ENCODE results near the gene PSTPIP1.

PSTPIP1 gene

DNA sequence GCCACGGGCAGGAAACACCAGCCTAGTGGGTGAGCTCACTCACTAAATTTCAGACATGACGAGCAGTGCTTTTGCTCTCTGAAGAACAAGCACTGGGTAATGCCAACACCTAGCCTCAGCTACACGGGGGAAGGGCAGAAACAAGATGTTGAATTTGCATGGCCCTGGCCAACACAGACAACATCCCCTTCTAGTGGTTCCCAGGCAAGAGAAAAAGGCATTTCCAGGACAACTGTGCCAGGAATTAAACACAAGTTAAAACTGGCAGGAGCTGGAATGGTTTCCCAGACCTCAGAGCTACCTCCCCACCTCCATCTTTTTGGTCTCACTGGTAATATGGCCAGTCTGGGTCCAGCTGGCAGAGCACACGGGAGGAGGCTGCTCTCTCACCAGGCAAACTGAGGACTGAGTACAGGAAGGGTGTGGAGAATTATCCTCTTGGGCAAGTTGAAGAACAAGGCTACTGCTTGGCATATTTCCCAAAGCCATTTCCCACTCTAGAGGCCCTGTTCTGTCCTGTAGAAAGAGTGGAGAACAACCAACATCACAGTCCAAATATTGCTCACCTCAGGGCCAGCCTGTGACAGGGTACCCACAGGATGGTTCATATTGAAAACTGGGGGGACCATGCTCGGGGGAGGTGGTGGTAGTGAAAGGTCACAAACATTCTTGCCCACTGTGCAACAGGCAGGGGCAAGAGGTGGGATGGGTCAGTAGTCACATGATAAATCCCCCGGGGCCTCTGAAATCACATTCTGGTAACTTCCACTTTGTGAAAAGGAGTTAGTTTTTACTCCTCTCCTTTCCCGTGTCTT, 49.5 kb downstream of the PSTPIP1 start:
- DNase-seq, result no peak

DNA sequence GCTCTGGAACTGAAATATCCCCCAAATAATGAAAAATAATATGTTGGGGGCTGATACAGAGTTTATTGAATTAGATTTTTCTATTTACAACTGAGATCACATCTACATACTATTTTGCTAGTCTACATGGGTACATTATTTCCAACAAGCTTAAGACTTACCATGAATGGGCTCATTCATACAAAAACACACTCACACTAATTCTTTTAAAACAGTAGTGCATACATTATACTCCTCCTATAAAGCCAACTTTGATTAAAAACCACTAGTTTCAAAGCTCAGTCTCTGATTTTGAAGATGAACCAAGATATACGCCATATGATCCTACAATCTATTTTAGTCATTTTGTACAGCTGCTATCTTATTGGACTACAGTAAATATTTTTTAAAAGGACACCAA, 51.1 kb downstream of the PSTPIP1 start:
- DNase-seq, result no peak

DNA sequence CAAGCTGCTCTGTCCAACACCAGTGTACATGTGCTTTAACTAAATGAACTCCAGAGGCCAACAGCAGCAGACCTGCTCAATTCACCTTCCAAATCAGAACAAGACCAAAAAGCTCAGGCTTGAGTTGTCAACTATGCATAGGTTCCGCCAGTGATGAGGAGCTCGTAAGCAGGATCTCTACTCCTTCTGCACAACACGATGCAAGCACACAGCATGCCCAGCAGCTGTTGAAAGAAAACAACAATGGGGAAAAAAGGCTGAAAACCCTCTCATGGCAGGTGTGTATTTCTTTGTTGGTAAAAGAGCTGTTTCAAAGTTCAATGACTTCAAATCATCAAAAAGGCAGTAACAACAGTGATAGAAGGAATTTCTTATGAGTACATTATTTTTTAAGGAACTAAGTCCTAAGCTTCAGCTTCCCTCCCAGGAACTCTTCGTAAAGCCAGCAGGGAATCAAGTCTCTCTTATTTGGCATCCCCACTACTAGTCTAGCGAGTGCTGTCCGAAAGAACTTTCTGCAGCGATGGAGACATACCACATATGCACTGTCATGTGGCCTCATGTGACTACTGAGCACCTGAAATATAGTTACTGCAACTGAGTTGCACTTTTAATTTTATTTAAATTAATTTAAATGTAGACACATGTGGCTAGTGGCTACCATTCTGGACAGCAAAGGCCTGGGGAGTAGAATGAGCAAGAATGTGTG, 51.9 kb downstream of the PSTPIP1 start:
- no peak for DNase-seq

DNA sequence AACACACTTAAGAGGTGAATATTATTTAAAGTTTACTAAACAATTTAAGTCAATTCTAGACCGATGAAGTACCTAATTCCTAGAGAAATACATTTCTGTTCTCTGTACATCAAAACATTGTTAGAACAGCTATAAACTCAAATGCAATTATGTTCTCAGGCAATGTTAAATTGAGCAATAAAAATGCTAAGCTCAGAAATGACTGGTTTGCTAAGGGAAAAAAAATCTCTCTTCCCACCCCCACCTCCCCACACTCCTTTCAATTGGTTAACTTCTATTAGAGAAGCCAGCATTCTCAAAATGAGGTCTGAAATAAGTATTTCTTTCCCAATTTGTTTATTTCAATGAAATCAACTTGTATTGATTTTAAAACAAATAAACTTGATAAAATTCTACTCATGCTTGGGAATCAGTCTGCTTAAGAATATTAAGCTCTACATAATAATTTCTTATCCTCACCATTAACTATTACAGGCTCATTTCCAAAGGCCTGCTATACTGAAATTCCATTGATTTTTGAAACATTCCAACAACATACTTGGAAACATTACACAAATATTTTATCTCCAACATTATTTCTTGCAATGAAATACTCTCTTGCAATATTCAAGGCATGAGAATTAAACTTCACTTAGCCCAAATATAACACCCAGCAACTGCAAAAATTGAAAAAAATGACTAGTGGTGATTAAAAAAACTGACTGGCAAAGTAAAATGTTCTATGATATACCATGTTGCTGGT, 53.4 kb downstream of the PSTPIP1 start:
- DNase-seq, result no peak

DNA sequence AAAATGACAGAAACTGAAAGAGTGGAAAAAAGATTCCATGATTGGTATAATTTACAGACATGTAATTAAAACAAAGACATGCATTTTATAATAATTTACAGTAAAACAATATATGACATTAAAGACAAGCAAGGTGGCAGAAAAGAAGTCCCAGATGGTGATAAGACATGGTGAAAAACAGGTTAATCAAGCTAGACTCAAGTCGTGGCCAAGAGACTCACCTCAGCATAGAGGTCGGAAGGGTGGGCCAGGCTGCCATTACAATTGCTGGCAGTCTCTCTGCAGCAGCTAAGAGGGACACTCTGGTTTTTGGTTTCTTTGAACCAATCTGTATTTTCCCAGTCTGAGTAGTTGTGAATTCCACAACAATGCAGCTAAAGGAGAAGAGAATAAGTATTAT, 57.6 kb downstream of the PSTPIP1 start:
- DNase-seq, result no peak

DNA sequence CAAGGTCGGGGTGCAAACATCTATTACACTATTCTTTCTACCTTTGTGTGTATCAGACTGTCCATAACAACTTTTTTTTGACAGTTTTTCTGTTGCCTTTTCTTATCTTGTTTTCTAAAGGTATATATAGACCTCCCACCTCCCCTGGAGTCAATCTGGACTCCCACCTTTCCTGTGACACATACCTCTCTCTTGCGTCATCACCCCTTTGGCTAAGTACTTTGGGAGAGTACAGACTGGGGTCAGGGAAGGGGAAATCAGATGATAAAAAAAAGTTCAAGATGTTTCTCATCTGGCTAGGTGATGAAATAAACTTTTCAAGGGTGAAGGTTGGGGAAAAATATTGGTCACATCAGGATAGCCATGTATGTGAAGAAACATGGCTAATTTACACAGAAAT, 58.8 kb downstream of the PSTPIP1 start:
- no peak for DNase-seq

DNA sequence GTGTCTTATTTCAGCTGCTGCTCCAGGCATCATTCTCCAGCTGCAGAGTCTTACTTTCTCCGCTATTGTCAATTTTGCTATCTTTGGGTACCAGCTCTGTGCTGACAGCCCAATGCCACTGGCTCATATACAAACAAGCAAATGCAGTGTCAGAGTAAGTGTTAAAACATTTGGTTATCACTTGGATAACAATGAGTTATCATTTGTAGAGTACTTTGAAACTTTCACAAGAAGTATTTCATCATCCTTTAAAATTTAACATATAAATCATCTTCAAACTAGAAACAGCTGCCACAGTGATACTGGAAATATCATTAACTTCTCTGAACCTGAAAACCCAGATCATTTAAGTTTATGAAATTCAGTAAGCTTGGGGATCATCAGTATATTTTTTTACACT, 62.1 kb downstream of the PSTPIP1 start:
- DNase-seq, result no peak

DNA sequence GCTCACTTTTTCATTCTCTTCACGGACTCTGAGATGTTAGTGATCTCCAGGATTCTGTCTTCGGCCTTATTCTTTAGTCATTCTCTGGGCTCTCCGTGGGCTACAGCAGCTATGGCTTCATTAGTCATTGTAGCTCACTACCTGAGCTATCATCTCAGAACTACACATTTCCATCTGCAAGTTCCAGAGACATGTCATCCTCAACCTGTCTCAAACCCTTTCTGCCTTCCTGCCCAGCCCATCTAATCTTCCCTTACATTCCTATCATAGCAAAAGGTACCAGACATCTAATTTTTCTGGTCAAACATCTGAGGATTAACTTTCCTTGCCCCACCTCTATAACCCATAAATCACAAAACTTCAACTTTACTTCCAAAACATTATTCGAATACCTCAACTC, 62.8 kb downstream of the PSTPIP1 start:
- DNase-seq, result no peak

DNA sequence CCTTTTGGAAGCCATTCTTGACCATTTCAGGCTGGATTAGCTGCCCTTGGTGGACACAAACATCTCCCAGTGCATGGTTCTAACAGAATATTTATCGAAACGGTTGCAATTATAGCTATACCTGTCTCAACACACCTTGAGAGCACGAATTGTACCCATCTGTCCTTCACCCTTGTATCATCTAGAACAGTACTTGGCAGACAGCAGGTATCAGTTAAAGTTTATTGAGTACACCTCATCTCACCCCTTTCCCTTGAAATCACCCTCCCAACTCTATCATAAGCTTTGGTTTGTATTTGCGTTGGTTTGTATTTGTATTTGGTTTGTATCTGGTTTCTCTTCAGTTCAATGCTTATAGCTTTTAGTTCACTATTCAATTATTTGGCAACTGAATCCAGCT, 63.5 kb downstream of the PSTPIP1 start:
- DNase-seq, result no peak

DNA sequence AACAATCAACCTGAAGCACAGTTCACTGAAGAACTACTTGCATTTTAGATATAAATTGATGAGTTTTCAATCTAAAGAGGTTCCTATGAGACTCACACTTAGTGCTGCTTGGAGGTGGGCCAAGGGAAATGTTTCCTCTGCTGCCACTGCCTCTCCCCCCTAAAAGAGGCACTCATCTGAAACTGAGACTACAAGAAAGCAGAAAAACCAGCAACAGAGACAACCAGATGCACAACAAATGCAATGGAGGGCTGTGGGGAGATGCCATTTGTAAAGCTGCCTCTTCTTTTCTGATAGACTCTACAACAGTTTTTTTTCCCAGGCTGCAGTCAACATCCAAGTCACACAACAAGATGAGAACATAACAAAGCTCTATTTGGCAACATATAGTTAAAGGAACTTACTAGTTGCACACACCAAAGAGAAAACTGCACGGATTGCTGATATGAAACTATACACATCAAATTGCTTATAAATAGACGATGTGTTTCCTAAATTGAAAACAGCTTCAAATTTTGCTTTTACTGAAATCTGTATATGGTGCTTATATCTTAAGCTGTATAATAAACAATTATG, 64.9 kb downstream of the PSTPIP1 start:
- DNase-seq, result peak in 1 of 5 experiments; percentile 34

DNA sequence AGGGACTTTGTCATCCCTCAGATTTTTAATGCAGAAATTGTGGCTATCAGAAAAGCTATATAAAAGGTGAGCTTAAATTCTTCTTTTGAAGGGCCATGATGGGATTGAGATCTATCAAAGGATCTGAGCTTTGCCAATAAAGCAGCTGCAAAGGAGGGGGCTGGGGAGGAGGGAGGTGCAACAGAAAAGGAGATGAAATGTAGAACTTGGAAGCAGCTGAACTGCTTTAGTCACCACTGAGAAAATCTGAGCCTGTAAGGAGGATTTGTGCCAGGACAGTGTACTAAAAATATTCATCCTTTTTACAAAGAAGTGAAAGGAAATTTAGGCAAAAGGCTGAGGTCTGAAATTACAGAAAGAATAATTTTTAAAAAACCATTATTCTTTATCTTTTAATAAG, 65.6 kb downstream of the PSTPIP1 start:
- DNase-seq, result no peak

DNA sequence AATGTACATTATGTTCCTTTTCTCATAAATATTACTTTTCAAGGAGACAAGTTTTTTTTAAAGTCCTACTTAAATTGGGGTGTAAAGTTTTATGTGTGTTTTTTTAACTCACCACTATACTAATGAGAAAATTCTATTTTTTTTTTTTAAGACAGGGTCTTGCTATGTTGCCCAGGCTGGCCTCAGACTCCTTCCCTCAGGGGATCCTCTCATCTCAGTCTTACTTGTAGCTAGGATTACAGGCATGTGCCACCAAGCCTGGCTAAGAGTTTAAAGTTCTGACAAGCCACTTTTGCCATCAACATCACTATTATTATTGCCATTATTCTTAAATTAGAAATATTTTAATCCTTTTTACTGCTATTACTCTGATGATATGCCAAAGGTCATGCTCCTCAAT, 68.3 kb downstream of the PSTPIP1 start:
- no peak for DNase-seq

DNA sequence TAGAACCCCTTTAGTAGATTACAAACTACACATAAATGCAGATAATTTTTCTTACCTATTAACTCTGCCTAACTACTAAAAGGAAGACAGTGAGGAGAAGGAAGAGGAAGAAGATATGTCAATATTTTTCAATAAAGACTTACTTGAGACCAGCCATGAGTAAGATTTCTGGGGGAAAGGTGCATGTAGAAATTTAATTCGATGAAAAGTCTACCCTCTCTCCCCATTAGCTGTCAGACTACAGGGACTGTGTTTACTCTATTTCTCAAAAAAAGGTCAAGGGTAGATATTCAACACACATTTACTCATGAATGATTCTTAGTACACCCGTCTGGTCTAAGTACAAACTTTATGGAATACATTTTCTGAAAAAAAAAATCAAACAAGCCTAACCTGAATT, 69.1 kb downstream of the PSTPIP1 start:
- DNase-seq, result no peak

DNA sequence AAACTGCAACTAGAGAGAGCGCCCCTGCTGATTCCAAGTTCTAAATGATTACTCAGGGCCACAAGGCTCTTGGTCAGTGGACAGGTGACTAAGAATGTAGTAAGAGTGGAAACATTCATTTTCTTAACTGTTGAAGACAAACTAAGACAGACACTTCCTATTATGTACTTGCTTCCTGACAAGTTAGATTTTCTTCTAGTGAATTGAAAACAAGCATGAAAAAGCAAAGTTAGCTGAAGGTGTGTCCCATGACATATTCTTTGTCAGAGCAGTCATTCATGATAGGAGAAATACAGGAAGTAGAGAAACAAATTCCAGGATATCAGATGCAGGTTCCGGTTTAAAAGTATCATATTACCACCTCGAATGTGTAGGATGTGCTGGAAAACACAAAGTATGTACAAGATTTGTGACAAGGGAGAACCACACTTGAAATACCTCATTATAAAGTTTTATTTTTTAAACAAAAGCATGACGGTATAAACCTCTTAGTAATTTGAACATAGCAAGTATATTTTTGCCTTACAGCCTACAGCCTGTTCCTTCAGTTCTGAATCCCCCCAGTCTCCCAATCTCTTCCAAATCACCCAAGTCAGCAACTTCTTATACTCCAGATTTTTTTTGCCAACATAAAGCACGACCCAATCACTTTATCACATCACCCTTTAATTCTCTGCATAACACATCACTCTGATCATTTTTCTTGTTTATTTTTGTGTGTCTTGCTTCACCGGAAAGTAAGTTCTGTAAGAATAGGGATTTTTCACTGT, 69.8 kb downstream of the PSTPIP1 start:
- DNase-seq, result no peak

DNA sequence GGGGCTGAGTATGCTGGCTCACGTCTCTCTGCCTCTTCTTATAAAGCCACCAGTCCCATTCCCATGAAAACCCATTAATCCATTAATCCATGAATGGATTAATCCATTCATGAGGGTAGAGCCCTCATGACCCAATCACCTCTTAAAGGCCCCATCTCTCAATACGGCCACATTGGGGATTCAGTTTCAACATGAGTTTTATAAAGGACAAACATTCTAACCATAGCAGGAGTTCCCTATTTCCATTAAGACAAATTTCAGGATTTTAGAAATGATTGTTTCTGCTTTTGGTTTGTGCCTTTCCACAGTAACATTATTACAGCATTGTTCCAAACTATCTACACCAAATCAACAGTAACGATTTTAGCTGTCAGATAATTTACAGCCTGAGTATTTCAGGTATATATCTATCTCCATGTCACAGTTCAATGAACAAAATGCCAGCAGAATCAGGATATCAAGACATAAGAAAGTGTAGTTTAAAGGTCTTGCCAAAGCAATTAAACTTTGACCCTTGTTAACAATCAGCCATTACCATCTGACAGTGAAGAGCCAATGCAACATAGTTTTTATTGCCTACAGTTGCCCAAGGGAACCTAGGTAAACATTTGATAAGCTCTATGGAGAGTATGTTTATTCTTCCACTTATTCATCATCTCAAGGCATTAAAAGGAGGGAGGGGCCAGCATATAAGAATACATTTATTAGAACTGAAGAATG, 72.2 kb downstream of the PSTPIP1 start:
- no peak for DNase-seq

DNA sequence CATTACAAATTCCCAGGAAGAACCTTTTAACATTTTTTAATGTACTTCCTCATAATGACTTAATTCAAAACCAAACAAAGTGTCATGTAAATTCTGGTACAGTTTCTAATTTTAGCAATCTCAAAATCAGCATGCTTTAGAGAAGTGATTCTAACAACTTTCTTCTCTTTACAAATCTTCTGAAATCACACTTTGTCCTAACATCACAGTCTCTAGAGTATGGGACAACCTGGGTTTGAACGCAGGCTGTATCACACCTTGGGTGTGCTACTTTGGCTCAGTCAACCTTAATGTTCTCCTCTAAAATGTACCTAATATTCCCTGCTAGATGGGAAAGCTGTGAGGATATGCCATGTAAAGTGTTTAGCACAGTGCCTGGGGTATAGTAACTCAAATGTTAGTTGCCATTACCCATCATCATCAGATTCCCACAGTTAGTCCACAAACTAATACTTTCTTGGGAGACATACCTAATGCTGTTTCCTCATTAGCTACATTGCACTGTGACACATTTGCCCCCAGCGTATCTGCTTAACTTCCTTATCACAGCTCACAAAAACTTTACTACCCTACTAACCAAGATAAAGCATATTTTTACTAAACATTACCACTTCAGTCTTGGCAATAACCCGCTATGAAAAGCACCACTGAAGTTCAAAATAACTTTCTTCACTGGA, 72.9 kb downstream of the PSTPIP1 start:
- no peak for DNase-seq

DNA sequence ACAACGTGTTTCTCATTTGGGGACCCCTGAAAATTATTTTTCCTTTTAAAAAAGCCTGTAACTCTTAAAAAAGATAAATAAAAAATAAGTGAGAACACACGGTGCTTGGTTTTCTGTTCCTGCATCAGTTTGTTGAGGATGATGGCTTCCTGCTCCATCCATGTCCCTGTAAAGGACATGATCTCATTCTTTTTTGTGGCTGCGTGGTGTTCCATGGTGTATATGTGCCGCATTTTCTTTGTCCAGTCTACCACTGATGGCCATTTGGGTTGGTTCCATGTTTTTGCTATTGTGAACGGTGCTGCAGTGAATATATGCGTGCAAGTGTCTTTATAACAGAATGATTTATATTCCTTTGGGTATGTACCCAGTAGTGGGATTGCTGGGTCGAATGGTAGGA, 73.7 kb downstream of the PSTPIP1 start:
- DNase-seq, result no peak

DNA sequence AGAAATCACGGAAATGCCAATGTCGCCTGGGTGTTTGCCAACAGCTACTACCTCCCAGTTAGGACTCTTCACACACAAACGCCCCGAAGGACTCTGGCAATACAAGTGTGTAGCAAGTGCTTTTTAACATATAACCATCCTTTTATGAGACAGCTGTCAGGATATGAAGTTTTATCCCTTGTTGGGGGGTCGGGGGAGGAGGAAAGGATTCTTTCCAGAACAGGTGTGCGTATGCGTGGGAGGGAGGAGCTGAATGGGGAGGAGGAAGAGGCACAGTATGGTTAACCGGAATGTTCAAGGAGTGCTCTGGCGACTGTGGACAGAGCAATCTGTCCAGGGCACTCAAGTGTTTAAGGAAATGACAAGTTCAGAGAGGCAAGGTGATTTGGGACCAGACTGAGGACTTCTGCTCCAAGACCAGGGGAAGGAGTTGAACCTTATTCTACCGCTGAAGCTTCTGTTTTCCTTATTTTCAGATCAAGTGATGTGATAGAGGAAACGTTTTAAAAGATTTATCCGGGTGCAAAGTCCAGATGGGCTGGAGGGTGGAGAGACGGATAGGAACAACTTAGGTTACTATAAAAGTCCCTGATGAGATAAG, 74.7 kb downstream of the PSTPIP1 start:
- no peak for DNase-seq

DNA sequence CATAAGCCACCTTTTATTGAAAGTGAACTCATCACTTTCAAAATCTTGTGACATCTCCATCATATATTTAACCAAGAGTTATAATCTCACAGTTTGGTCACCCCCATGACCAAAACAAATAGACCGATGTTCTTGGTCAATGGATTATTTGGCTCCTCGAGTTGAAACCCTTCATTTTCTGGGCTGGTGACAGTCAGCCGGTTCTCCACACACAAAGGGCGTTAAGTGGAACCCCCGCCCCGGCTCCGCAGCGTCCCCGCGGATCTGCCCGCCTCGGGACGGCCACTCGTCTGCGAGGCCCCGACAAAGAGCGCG, 75.2 kb downstream of the PSTPIP1 start:
- DNase-seq, result no peak

DNA sequence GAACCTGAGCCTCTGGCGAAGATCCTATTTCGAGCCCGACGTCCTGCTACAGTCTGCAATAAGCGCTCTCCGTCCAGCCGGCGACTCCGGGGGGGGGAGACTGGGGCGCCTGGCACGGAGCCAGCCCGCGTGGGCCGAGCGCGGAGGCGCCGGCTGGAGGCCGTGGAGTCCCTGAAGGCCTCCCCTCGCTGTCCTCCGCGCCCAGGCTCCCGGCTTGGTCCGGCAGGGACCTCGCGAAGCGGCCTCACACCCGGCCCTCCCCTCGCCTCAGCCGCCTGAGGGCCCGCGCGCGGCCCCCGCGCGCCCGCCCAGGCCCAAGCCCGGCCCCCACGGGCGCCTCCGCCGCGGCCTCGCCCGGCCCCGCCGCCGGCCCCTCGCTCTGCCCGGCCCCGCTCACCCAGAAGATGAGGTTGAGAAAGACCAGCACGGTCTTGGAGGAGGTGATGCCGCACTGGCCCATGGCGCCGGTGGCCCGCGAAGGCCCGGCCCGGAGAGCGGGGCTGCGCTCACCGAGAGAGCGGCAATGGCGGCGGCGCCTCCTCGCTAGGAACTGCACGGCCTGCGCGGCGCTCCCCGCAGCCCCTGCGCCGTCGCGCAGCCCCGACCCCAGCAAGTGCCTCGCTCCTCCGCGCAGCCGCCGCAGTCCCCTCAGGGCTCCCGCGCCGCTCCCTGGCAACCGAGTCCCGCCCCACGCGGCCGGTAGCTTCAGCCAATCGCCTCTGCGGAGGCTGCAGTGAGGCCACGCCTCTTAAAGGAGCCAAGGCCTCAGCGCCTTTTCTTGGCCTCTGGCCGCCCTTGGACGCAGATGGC, 75.8 kb downstream of the PSTPIP1 start, which contains the start of gene TSPAN3:
Gene TSPAN3 (minus strand): TSS at position 615 of the 810 bp plus-strand sequence. CDS start 155 bp downstream, at position 460.
- DNase-seq, result peak; percentile 81 to 93 (median 88)

Data from T-helper 2 cell (primary cell).